Activated naive CD8-positive, alpha-beta T cell treated with anti-CD3 and anti-CD28 coated beads, Interleukin-2, amount 50 U/mL, for 24 hours (primary cell): Measurements from ENCODE around the gene C18orf32.
"Not testable (repeated sequence)": the region's sequence is repeated elsewhere in the genome, so short reads cannot be mapped to it uniquely, and the experiment has no call there.

ENCODE experiments used
- ATAC-seq: fragments of 150-1000 bp; cut with Tn5 transposase; one replicate; pipeline ENCODE4 v1.10.0; 2021
- DNase-seq: peaks from one replicate; pipeline ENCODE4 v3.0.0; 2021
- H3K27ac Mint-ChIP-seq: one replicate; pipeline ENCODE4 v1.8.0; 2021; ENCODE audit warnings: mild to moderate bottlenecking, mixed read lengths
- H3K27me3 Mint-ChIP-seq: one replicate; pipeline ENCODE4 v1.8.0; 2021; ENCODE audit warnings: mixed read lengths
- H3K36me3 Mint-ChIP-seq: one replicate; pipeline ENCODE4 v1.8.0; 2021; ENCODE audit warnings: low read depth, mixed read lengths
- H3K4me1 Mint-ChIP-seq: one replicate; pipeline ENCODE4 v1.8.0; 2021; ENCODE audit warnings: mixed read lengths
- H3K4me3 Mint-ChIP-seq: one replicate; pipeline ENCODE4 v1.8.0; 2021; ENCODE audit warnings: mild to moderate bottlenecking, moderate library complexity, mixed read lengths
- H3K9me3 Mint-ChIP-seq: one replicate; pipeline ENCODE4 v1.8.0; 2021; ENCODE audit warnings: mixed read lengths

Gene C18orf32

DNA sequence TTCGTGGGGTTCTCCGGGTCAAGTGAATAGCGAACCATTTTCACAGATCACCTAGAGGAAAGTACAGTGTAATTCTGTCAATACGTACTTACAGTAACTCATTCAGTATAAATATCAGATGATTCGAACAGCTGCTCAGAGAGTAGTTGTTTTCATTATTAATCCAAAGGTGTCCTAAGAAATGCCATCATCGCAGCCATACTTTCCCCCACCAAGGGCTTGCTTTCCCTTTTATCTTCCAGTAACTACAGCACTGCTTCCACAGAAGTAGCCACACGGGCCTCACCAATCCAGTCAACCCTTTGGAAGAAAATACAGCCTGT lies 4.5 kb upstream of the C18orf32 start:
- peaks cover 55% of the 10 kb centered on the region for H3K4me1 Mint-ChIP-seq

DNA sequence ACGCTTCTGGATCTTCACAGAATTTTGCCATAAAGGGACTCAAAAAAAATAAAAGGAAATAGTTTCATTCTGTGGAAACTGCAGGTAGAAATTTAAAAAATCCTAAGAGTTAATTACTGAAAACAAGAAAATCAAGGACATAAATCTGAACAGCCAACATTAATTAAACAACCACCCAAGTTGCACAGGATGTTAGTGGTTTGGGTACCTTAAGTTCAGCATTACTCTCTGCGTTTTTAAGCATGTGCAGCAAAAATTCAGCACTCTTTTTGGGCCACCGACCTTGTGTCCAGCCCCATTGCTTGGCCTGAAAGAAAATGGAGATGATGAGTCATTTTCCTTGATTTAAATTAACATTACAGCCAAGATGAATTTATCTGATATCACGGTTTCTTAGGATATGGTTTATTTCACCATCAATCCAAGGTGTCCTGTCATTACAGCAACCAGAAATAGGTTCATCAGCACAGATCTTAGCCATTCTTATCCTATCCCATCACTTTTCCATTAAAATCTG lies 3.3 kb upstream of the C18orf32 start:
- peaks cover 66% of the 10 kb centered on the region for H3K4me1 Mint-ChIP-seq
- H3K9me3 Mint-ChIP-seq = no peaks in the 10 kb centered on the region
- DNase-seq = no peak

More for the DNA sequence above, 4.5 kb upstream of the C18orf32 start:
- H3K4me3 Mint-ChIP-seq = peak overlapping the region; percentile 94
- H3K9me3 Mint-ChIP-seq = no peaks in the 10 kb centered on the region
- H3K27me3 Mint-ChIP-seq = no peaks in the 10 kb centered on the region
- peaks cover 54% of the 10 kb centered on the region for H3K36me3 Mint-ChIP-seq
- DNase-seq (no peak), ATAC-seq (no peak)
- H3K27ac Mint-ChIP-seq = peak overlapping the region; percentile 98

DNA sequence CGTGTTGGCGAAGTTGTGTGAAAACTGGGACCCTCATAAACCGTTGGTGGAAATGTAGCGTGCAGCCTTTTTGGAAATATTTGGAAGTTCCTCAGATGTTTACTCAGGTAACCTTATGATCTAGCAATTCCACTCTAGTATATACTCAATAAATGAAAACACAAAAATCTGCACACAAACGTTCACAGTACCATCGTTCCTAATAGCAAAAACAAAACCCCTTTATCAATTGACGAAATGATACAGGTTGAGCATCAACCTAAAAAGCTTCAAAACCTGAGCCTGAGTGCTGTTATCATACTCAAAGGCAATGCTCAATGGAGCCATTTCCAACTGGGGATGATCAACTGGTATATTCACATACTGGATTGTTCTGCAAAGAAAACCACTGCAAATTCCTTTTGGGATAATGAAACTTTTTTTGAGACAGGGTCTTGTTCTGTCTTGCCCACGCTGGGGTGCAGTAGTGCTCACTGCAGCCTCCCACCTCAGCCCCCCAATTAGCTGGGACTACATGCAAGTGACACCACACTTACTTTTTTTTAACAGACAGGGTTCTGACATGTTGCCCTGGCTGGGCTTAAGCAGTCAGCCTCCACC lies 777 bp upstream of the C18orf32 start:
- peaks cover 69% of the 10 kb centered on the region for H3K4me1 Mint-ChIP-seq

More for the DNA sequence above, 3.3 kb upstream of the C18orf32 start:
- Mint-ChIP-seq H3K36me3 (peaks cover 57% of the 10 kb centered on the region), H3K27me3 (no peaks in the 10 kb centered on the region), H3K4me3 (peak overlapping the region; percentile 94), H3K27ac (peak overlapping the region; percentile 98)
- no peak for ATAC-seq

DNA sequence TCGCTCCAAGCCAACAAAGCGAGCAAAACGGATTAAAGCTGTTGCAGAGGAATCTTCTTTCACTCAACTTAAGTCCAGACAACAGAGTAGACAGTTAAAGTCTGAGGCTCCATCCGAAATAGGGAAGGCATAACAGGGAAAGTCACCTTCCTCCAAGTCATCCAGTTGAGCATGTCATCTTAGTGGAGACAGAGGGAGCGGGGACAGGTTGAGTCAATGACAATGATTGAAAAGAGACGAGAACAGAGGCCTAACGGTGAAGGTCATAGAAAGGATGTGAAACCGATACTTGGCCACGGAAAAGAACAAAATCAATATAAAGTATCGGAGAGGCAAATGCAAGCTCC lies 455 bp downstream of the C18orf32 start:
- Mint-ChIP-seq H3K4me1 (peaks cover 65% of the 10 kb centered on the region), H3K27ac (peak overlapping the region; percentile 98), H3K27me3 (no peaks in the 10 kb centered on the region), H3K36me3 (peaks cover 64% of the 10 kb centered on the region), H3K4me3 (peak overlapping the region; percentile 94), H3K9me3 (no peaks in the 10 kb centered on the region)
- DNase-seq (no peak), ATAC-seq (peak; percentile 34)

More for the DNA sequence above, 777 bp upstream of the C18orf32 start:
- Mint-ChIP-seq H3K4me3 (peak overlapping the region; percentile 94), H3K36me3 (peaks cover 65% of the 10 kb centered on the region), H3K27ac (peak overlapping the region; percentile 98), H3K27me3 (no peaks in the 10 kb centered on the region), H3K9me3 (no peaks in the 10 kb centered on the region)
- peak; percentile 16 for DNase-seq
- ATAC-seq = no peak

DNA sequence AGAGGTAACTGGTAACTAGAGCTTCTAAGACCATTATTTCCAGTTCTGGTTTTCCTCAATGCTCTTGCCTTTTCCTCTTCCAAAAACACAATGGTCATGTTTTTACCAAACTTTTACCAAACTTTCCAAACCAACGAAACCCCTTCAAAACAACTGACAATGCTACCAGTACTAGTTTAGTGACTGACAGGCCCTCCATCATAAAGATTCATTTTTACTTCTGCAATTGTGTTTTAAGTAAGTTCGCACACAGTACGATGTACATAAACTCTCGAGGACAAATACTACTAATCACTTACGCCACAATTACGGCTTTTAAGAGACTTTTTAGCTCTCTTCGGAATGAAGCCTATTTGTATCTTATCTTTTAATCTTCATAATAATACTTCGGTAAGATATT lies 900 bp downstream of the C18orf32 start:
- Mint-ChIP-seq H3K4me1 (peaks cover 60% of the 10 kb centered on the region), H3K36me3 (peaks cover 59% of the 10 kb centered on the region), H3K27ac (peak overlapping the region; percentile 98), H3K4me3 (peak overlapping the region; percentile 94), H3K27me3 (no peaks in the 10 kb centered on the region), H3K9me3 (no peaks in the 10 kb centered on the region)
- DNase-seq (no peak), ATAC-seq (no peak)

DNA sequence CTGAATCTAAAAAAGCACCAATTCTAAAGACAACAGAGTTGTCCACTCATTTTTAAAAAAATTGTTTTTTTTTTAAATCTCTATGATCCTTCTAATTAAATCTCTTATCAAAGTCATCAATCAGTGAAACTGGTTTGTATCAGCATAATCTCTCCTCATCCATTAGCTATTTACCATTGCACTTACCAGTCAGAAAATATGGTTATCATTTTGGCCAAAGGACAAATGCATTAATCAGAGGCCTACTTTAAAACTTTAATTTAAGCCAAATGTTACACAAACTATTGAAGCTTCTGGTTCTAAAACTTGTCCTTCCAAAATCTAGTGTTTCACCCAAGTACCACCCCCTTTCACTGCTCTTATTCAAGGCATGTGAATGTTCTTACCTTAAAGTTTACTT lies 3.8 kb downstream of the C18orf32 start:
- ATAC-seq = no peak
- H3K36me3 Mint-ChIP-seq = peaks cover 43% of the 10 kb centered on the region
- H3K4me3 Mint-ChIP-seq = no peak overlapping the region

DNA sequence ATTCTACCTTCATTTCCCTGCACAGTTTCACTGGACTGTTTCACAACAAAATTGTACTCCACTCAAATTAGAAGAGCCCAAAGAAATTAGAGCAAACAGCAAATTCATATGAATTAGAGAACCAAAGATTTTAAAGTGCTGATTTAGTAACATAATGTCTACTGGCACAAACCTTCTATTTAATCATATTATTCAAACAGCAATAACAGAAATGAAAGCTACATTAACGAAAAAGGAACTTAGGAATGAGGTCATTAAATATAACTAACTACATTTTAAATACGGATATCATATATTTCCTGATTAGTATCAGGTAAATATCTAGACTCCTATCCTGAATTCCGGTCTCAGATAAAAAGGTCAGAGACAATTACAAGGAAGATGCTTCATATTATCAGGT lies 5.1 kb downstream of the C18orf32 start:
- Mint-ChIP-seq H3K4me3 (no peak overlapping the region), H3K4me1 (peaks cover 33% of the 10 kb centered on the region), H3K27me3 (no peaks in the 10 kb centered on the region), H3K9me3 (no peaks in the 10 kb centered on the region), H3K36me3 (peaks cover 34% of the 10 kb centered on the region), H3K27ac (peak overlapping the region; percentile 29)
- no peak for DNase-seq
- ATAC-seq = no peak

More for the DNA sequence above, 3.8 kb downstream of the C18orf32 start:
- no peak for DNase-seq
- Mint-ChIP-seq H3K4me1 (peaks cover 38% of the 10 kb centered on the region), H3K27me3 (no peaks in the 10 kb centered on the region), H3K9me3 (no peaks in the 10 kb centered on the region), H3K27ac (no peak overlapping the region)

DNA sequence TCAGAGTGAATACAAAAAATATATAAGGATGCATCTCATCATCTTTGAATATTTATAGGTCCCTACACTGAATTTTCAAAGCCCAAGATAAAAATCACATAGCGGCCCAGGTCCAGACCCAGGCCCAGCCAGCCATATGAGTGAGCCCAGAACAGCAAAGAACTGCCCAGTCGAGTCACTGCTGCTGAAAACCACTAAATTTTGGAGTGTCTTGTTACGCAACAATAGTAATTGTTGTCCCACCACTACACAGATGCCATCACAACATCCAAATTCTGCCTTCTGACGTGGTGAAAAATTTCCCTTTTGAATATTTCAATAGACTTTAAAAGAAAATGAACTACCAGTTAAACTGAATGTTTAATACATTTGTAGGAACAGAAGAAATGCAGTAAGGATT lies 5.7 kb downstream of the C18orf32 start:
- DNase-seq = no peak
- no peak overlapping the region for H3K4me3 Mint-ChIP-seq
- H3K27ac Mint-ChIP-seq = no peak overlapping the region
- no peaks in the 10 kb centered on the region for H3K9me3 Mint-ChIP-seq
- H3K36me3 Mint-ChIP-seq = peaks cover 35% of the 10 kb centered on the region
- no peak for ATAC-seq
- H3K4me1 Mint-ChIP-seq = peaks cover 35% of the 10 kb centered on the region
- no peaks in the 10 kb centered on the region for H3K27me3 Mint-ChIP-seq

DNA sequence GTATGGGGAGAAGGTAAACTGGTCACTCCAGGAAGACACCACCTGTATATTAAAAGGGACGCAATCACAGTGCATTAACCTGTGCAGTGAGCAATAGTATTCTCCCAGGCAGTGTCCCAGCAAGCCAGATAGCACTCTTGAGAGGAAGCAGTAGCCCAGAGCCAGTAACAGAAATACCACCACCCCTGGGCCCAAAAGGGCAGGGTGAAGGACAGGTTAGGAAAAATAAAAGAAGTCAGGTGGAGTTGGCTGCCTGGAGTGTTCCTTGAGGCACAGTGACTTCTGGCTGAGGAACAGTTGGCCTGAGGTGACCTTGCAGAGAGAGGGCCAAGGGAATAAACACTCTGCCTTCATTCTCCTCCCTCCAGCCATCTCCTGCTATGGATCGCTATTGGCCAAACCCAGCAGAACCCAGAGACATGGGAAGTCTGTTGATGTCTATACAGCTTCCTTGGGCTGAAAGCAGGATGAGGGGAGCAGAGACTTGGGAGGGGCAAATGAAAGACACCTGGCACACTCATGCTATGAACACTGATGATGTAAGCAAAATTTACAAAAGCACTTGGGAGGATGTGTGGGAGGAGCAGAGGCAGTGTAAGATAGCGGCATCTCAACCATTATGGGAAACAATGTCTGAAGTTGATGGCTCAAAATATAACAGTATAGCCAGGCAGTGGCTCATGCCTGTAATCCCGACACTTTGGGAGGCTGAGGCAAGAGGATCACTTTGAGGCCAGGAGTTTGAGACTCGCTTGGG lies 7.5 kb downstream of the C18orf32 start:
- Mint-ChIP-seq H3K4me3 (no peak overlapping the region), H3K36me3 (peaks cover 32% of the 10 kb centered on the region), H3K4me1 (peaks cover 22% of the 10 kb centered on the region), H3K27ac (peak overlapping the region; percentile 31), H3K27me3 (no peaks in the 10 kb centered on the region), H3K9me3 (no peaks in the 10 kb centered on the region)
- ATAC-seq (no peak), DNase-seq (no peak)

DNA sequence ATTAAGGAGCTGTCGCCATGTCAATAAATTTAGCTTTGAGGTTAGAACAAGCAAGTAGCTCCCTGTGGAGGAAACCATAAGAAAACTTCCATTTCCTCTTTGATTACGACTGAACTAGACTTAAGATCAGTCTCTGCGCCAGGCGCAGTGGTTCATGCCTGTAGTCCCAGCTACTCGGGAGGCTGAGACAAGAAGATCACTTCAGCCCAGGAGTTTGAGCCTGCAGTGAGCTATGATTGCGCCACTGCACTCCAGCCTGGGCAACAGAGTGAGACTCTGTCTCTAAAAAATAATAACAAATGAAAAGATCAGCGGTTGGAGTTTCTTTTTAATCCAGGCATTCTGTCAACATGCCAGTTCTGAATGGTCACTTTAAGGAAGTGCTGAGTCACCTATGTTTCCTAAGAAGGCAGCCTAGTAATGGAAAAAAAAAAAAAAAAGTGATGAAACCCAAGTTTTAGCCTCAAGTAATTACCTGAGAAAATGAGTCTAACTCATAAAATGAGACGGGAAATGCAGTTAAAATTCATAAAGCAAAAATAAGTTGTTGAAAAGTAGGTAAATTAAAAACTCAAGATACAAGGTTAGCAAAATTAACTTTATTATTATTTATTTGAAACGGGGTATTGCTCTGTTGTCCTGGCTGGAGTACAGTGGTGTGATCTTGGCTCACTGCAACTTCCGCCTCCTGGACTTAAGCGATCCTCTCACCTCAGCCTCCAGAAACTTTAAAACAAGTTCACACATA lies 10.2 kb downstream of the C18orf32 start:
- Mint-ChIP-seq H3K4me3 (no peak overlapping the region), H3K4me1 (peaks cover 17% of the 10 kb centered on the region), H3K27ac (peak overlapping the region; percentile 10), H3K36me3 (peaks cover 21% of the 10 kb centered on the region), H3K27me3 (no peaks in the 10 kb centered on the region), H3K9me3 (peaks cover 2% of the 10 kb centered on the region)
- DNase-seq = no peak
- no peak for ATAC-seq

DNA sequence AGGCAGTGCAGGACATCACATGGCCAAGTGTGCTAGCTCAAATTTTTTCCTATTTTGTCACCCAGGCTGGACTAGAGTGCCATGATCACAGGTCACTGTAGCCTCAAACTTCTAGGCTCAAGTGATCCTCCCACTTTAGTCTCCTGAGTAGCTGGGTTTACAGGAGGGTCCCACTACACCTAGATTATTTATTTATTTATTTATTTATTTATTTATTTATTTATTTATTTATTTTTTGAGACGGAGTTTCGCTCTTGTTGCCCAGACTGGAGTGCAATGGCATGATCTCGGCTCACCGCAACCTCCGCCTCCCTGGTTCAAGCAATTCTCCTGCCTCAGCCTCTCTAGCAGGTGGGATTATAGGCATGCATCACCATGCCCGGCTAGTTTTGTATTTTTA lies 12.1 kb downstream of the C18orf32 start:
- H3K9me3 Mint-ChIP-seq, H3K27me3 Mint-ChIP-seq, ATAC-seq, DNase-seq, H3K4me3 Mint-ChIP-seq, H3K27ac Mint-ChIP-seq: not testable (repeated sequence)
- peaks cover 16% of the 10 kb centered on the region for H3K36me3 Mint-ChIP-seq
- H3K4me1 Mint-ChIP-seq = peaks cover 15% of the 10 kb centered on the region

DNA sequence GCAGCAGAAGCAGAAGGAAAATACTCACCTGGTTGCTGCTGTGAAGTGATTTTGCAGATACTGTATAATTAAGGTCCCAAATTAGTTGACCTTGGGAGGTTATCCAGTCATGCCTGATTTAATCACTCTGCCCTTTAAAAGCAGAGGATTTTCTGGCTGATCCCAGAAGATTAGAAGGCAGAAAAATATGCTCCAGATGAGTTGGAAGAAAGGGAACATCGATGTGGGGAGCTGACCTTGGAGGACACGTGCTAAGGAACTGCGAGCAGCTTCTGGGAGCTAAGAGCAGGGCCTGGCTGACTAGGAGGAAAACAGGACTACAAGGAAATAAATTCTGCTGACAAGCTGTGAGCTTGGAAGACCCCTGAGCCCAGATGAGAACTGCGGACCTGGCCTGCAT lies 13.3 kb downstream of the C18orf32 start:
- DNase-seq (no peak), ATAC-seq (no peak)
- H3K27ac Mint-ChIP-seq = no peak overlapping the region
- peaks cover 4% of the 10 kb centered on the region for H3K9me3 Mint-ChIP-seq
- H3K4me3 Mint-ChIP-seq = no peak overlapping the region
- H3K4me1 Mint-ChIP-seq = peaks cover 12% of the 10 kb centered on the region
- peaks cover 7% of the 10 kb centered on the region for H3K36me3 Mint-ChIP-seq
- H3K27me3 Mint-ChIP-seq = no peaks in the 10 kb centered on the region

DNA sequence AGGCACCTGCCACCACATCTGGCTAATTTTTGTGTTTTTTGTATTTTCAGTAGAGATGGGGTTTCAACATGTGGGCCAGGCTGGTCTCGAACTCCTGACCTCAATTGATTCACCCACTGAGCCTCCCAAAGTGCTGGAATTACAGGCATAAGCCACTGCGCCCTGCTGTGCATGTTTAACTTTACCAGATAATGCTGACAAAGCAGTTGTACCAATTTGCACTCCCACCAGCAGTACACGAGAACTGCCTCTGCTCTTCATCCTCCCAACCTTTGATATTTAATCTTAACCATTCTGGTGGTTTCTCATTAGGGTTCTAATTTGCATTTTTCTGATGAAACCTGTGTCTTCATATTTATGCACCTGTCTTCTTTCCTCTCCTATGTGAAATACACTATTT lies 14.6 kb downstream of the C18orf32 start:
- DNase-seq (no peak), ATAC-seq (no peak)
- no peaks in the 10 kb centered on the region for H3K27me3 Mint-ChIP-seq
- H3K36me3 Mint-ChIP-seq = peaks cover 7% of the 10 kb centered on the region
- H3K4me3 Mint-ChIP-seq = no peak overlapping the region
- H3K9me3 Mint-ChIP-seq = peaks cover 4% of the 10 kb centered on the region
- peaks cover 12% of the 10 kb centered on the region for H3K4me1 Mint-ChIP-seq
- no peak overlapping the region for H3K27ac Mint-ChIP-seq

DNA sequence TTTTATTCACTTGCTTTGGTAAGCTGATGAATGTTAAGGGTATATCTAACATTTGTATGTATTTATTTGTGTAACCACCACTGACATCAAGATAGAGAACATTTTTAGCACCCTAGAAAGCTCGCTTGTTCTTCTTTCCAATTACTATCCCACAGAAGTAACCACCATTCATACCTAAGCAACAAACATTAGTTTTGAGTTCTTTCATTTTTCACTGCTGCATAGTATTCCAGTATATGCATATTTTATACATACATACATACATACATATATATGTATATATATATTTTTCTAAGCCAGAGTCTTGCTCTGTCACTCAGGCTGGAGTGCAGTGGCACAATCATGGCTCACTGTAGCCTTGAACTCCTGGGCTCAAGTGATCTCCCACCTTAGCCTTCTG lies 15.5 kb downstream of the C18orf32 start:
- no peak overlapping the region for H3K4me3 Mint-ChIP-seq
- ATAC-seq (no peak), DNase-seq (no peak)
- no peak overlapping the region for H3K27ac Mint-ChIP-seq
- H3K36me3 Mint-ChIP-seq = peaks cover under 1% of the 10 kb centered on the region
- no peaks in the 10 kb centered on the region for H3K27me3 Mint-ChIP-seq
- peaks cover 4% of the 10 kb centered on the region for H3K9me3 Mint-ChIP-seq
- H3K4me1 Mint-ChIP-seq = peaks cover 3% of the 10 kb centered on the region

DNA sequence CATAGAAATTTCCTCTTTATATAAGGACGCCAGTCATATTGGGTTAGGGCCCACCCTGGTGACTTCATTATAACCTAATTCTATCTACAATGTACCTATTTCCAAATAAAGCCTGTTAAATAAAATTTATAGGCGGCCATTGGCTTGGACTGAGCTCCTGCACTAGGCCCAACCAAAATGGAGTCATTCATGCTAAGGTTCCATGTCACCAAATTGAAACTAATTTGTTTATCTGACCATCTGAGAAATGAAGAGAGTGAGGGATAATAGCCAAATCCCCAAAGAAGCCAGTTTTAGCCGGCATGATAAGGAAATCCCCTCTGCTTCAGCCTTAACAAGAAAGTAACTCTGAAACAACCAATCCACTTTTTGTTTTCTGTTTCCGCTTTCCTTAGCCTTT lies 19.4 kb downstream of the C18orf32 start:
- Mint-ChIP-seq H3K36me3 (no peaks in the 10 kb centered on the region), H3K9me3 (peaks cover 4% of the 10 kb centered on the region), H3K27ac (no peak overlapping the region), H3K4me1 (no peaks in the 10 kb centered on the region), H3K4me3 (no peak overlapping the region), H3K27me3 (no peaks in the 10 kb centered on the region)
- no peak for DNase-seq
- no peak for ATAC-seq
